Measurements from ENCODE around the gene STAP2. TPM values are rescaled to one million over a fixed set of nuclear protein-coding genes. Genes with fewer than 3 reads are reported as not detected.

Gene STAP2
- total RNA-seq, 3 donors from 2014 or later, result 91.4 to 330 (median 183) TPM

DNA sequence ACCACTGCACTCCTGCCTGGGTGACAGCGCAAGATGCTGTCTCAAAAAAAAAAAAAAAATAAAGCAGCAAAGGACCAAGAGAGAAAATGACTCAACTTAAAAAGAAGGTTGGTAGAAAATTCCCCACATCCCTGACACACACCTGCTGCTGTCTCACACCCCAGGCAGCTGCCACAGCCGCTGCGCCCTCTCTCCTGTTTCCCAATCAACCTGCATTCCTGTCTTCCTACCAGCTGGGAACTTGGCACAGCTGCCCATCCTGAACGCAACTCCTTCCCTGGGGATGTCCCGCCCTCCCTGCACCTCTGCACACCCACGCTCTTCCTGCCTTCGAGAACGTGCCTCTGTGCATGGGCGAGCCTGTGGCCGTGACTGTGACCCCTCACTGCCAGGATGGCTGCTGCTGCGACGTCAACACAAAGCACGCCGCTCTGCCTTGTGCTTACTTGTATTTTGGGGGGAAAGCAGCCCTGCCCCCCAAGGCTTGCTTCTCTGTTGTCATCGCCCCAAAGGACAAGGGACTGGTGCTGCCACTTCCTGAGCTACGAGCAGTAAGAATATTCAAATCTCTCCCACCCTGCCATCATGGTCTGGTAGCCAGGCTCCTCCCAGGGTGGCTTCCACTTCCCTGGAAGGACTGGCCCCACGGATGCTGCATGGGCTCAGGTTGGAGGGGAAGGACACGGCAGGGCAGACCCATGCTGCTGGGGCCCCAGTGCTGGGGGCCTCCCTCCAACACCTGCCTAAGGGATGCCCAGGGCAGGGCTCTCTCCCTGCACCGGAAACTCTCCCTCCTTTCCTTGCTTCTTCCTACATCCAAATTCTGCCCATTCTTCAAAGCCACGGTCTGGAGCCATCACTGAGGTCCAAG, 41.0 kb upstream of the STAP2 start:
- DNase-seq, result peak in 2 of 3 donors; percentile 40 to 43
- TF ChIP-seq, protein P1, sequence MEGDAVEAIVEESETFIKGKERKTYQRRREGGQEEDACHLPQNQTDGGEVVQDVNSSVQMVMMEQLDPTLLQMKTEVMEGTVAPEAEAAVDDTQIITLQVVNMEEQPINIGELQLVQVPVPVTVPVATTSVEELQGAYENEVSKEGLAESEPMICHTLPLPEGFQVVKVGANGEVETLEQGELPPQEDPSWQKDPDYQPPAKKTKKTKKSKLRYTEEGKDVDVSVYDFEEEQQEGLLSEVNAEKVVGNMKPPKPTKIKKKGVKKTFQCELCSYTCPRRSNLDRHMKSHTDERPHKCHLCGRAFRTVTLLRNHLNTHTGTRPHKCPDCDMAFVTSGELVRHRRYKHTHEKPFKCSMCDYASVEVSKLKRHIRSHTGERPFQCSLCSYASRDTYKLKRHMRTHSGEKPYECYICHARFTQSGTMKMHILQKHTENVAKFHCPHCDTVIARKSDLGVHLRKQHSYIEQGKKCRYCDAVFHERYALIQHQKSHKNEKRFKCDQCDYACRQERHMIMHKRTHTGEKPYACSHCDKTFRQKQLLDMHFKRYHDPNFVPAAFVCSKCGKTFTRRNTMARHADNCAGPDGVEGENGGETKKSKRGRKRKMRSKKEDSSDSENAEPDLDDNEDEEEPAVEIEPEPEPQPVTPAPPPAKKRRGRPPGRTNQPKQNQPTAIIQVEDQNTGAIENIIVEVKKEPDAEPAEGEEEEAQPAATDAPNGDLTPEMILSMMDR (IDR thresholded peaks at IDR 0.05), result no peak
- peaks cover 22% of the 10 kb centered on the region for H3K4me1 ChIP-seq (ENCODE audit: low read depth)

DNA sequence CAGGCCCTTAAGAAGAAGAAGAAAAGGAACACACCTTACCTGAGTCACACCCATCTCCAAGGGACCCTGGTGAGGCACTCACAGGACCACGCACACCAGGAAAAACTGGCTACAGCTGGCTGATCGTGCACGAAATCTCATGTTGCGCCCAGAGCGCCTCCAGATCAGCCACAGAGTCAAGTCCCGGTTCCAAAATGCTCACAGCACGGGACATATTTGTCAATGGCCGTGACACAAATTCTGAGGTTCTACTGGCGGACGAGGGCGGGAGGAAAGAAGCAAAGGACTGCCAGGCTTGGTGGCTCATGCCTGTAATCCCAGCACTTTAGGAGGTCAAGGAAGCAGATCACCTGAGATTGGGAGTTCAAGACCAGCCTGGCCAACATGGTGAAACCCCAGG, 40.3 kb upstream of the STAP2 start:
- ATAC-seq (no peak), DNase-seq (no peak)
- TF ChIP-seq, protein P1 (IDR thresholded peaks at IDR 0.05), result no peak
- Histone ChIP-seq H3K4me3 (no peak overlapping the region), H3K4me1 (ENCODE audit: low read depth) (peaks cover 29% of the 10 kb centered on the region), H3K36me3 (ENCODE audit: low read depth) (no peaks in the 10 kb centered on the region), H3K9me3 (no peaks in the 10 kb centered on the region)
- intact Hi-C loops (cut with DNase I, micrococcal nuclease), result no loop called here

More for the DNA sequence above, 41.0 kb upstream of the STAP2 start:
- ATAC-seq, result peak; percentile 46
- Histone ChIP-seq H3K9me3 (no peaks in the 10 kb centered on the region), H3K4me3 (no peak overlapping the region), H3K36me3 (ENCODE audit: low read depth) (no peaks in the 10 kb centered on the region)
- intact Hi-C loops (cut with DNase I, micrococcal nuclease), result no loop called here

- TF ChIP-seq, protein P1 (IDR thresholded peaks at IDR 0.05), result no peak
- ATAC-seq (no peak), DNase-seq (no peak)
- Histone ChIP-seq H3K36me3 (ENCODE audit: low read depth) (no peaks in the 10 kb centered on the region), H3K4me1 (ENCODE audit: low read depth) (peaks cover 39% of the 10 kb centered on the region), H3K4me3 (no peak overlapping the region), H3K9me3 (no peaks in the 10 kb centered on the region)
- intact Hi-C loops (cut with DNase I, micrococcal nuclease), result no loop called here
These were observed 38.6 kb upstream of the STAP2 start for GRCh38 chr19:4376991-4377781.

GRCh38 chr19:4376671-4376990, 38.0 kb upstream of the STAP2 start:
- DNase-seq (no peak), ATAC-seq (no peak)
- Histone ChIP-seq H3K4me1 (ENCODE audit: low read depth) (peaks cover 39% of the 10 kb centered on the region), H3K4me3 (no peak overlapping the region), H3K9me3 (no peaks in the 10 kb centered on the region), H3K36me3 (ENCODE audit: low read depth) (no peaks in the 10 kb centered on the region)
- TF ChIP-seq, protein P1 (IDR thresholded peaks at IDR 0.05), result no peak
- intact Hi-C loops (cut with DNase I, micrococcal nuclease), result no loop called here

DNA sequence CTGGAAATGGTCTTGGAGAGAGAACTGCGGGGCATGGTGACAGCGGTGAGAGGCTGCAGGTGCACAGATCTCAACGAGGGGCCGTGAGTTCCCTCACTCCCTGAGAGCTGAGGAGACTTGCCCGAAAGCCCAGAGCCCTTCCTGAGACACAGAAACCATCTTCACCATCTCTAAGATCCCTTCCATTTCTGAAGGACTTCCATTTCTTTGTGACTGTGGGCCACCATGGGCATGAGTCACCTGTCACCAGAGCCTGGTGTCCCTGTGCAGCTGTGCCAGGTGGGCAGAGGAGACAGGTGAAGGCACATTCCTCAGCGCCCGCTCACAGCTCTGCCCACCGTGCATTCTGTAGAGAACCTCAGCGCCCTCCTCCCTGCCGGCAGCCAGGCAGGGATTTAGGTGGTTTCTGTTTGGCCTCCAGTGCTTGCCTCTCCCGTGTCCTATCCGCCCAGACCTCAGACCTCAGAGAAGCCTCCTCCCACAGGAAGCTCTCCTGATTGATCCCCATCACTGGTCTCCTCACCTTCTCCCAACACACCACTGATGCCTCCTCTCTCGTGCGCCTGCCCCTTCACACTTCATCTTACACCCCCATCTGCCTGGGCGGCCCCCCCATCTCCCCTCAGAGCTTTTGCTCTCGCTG, 37.5 kb upstream of the STAP2 start:
- Histone ChIP-seq H3K36me3 (ENCODE audit: low read depth) (no peaks in the 10 kb centered on the region), H3K4me3 (no peak overlapping the region), H3K9me3 (no peaks in the 10 kb centered on the region), H3K4me1 (ENCODE audit: low read depth) (peaks cover 43% of the 10 kb centered on the region)
- ATAC-seq (no peak), DNase-seq (no peak)
- intact Hi-C loops (cut with DNase I, micrococcal nuclease), result no loop called here
- TF ChIP-seq, protein P1 (IDR thresholded peaks at IDR 0.05), result no peak

All from mucosa of descending colon (tissue), 3 donors.